Activated naive CD4-positive, alpha-beta T cell treated with Interleukin-2 at 50 U/mL for 16 hours (primary cell): ENCODE data around the gene COL4A1.

Experiments
- DNase-seq: peaks from one replicate; pipeline ENCODE4 v3.0.0-alpha.2; 2020

Gene COL4A1

DNA sequence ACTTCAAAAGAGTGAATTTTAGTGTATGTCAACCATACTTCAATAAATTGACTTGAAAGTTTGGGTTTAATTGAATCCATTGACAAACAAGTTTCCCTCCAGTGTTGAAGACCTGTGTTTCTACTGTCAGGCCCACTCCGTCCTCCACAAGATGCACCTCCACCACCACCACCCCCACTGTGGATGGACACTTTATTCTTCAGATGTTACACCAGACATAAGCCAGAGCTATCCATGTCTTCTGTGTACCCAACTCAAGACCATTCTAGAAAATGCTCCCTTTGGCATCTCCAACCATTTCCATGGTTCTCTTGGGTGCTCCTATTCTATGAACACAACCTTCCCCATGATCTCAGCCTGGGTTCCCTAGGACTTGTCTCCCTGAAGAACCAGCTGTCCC is 207.0 kb downstream of the COL4A1 start:
- DNase-seq: no peak
